HepG2 (cell line): Measurements from ENCODE around the gene SLC17A5. TPM values are rescaled to one million over a fixed set of nuclear protein-coding genes. Genes with fewer than 3 reads are reported as not detected.

Source experiments
- BHLHE40 ChIP-seq: IDR thresholded peaks from 2 replicates; pipeline ENCODE4 v1.6.1; 2011; ENCODE audit warnings: low read length, improper control_type of control experiment
- CBFB ChIP-seq: sonication (generic); formaldehyde crosslinking; IDR thresholded peaks from 2 replicates; pipeline ENCODE4 v1.4.0; 2020; ENCODE audit warnings: missing genetic modification reagents
- CEBPG ChIP-seq: IDR thresholded peaks from 2 replicates; pipeline ENCODE4 v1.6.1; 2016
- DNMT1 ChIP-seq: sonication (generic); formaldehyde crosslinking; IDR thresholded peaks from 2 replicates; pipeline ENCODE4 v1.5.1; 2020; ENCODE audit warnings: mild to moderate bottlenecking, missing genetic modification reagents
- KDM4B ChIP-seq: sonication (generic); formaldehyde crosslinking; IDR thresholded peaks from 2 replicates; pipeline ENCODE4 v1.4.0; 2020; ENCODE audit warnings: missing genetic modification reagents
- MLXIP ChIP-seq: sonication (generic); formaldehyde crosslinking; IDR thresholded peaks from 2 replicates; pipeline ENCODE4 v1.9.0; 2021; ENCODE audit warnings: missing genetic modification reagents, borderline replicate concordance
- MXD1 ChIP-seq: sonication (generic); formaldehyde crosslinking; IDR thresholded peaks from 2 replicates; pipeline ENCODE4 v1.4.0; 2020; ENCODE audit warnings: mild to moderate bottlenecking, missing genetic modification reagents
- NAIF1 ChIP-seq: sonication (generic); formaldehyde crosslinking; IDR thresholded peaks from 2 replicates; pipeline ENCODE4 v1.5.0; 2020; ENCODE audit warnings: mild to moderate bottlenecking, missing genetic modification reagents, borderline replicate concordance
- NFE2 ChIP-seq: sonication (generic); formaldehyde crosslinking; IDR thresholded peaks from 2 replicates; pipeline ENCODE4 v1.4.0; 2020; ENCODE audit warnings: missing genetic modification reagents
- NFYB ChIP-seq: sonication (generic); formaldehyde crosslinking; IDR thresholded peaks from 2 replicates; pipeline ENCODE4 v1.4.0; 2020; ENCODE audit warnings: missing genetic modification reagents
- NR2C2 ChIP-seq: sonication (generic); formaldehyde crosslinking; IDR thresholded peaks from 2 replicates; pipeline ENCODE4 v1.4.0; 2020; ENCODE audit warnings: missing genetic modification reagents, mild to moderate bottlenecking, moderate library complexity, borderline replicate concordance
- SUZ12 ChIP-seq: fragments of 150-350 bp; IDR thresholded peaks from 2 replicates; pipeline ENCODE4 v1.6.1; 2014; ENCODE audit warnings: low read depth, low read length
- THAP11 ChIP-seq: IDR thresholded peaks from 2 replicates; pipeline ENCODE4 v1.6.1; 2016; ENCODE audit warnings: missing biosample characterization, missing genetic modification reagents
- ZBTB2 ChIP-seq: sonication (generic); formaldehyde crosslinking; IDR thresholded peaks from 2 replicates; pipeline ENCODE4 v1.8.0; 2022; ENCODE audit warnings: low read depth, missing genetic modification reagents
- ZBTB8A ChIP-seq: sonication (generic); formaldehyde crosslinking; IDR thresholded peaks from 2 replicates; pipeline ENCODE4 v1.4.0; 2020; ENCODE audit warnings: mild to moderate bottlenecking, low read depth, missing genetic modification reagents, borderline replicate concordance
- ZFP36L1 ChIP-seq: sonication (generic); formaldehyde crosslinking; IDR thresholded peaks from 2 replicates; pipeline ENCODE4 v1.8.0; 2022; ENCODE audit warnings: mild to moderate bottlenecking, missing genetic modification reagents, moderate library complexity
- ZKSCAN1 ChIP-seq: fragments of 150-350 bp; IDR thresholded peaks from 2 replicates; pipeline ENCODE4 v1.6.1; 2014; ENCODE audit warnings: low read length
- ZNF280D ChIP-seq: sonication (generic); formaldehyde crosslinking; IDR thresholded peaks from 2 replicates; pipeline ENCODE4 v1.5.1; 2020; ENCODE audit warnings: mild to moderate bottlenecking, missing genetic modification reagents
- ZNF3 ChIP-seq: IDR thresholded peaks from 2 replicates; pipeline ENCODE4 v1.7.0; 2017; ENCODE audit warnings: inconsistent platforms
- ZNF672 ChIP-seq: sonication (generic); formaldehyde crosslinking; IDR thresholded peaks from 2 replicates; pipeline ENCODE4 v1.8.1; 2022; ENCODE audit warnings: missing genetic modification reagents
- ZNF674 ChIP-seq: sonication (generic); formaldehyde crosslinking; IDR thresholded peaks from 2 replicates; pipeline ENCODE4 v1.5.0; 2020; ENCODE audit warnings: low read depth, mild to moderate bottlenecking, missing genetic modification reagents
- ZNF7 ChIP-seq: IDR thresholded peaks from 2 replicates; pipeline ENCODE4 v1.6.1; 2016; ENCODE audit warnings: missing biosample characterization, missing genetic modification reagents
- ZNF703 ChIP-seq: sonication (generic); formaldehyde crosslinking; IDR thresholded peaks from 2 replicates; pipeline ENCODE4 v1.5.1; 2020; ENCODE audit warnings: missing genetic modification reagents, mild to moderate bottlenecking, moderate library complexity, borderline replicate concordance
- ZNF839 ChIP-seq: sonication (generic); formaldehyde crosslinking; IDR thresholded peaks from 2 replicates; pipeline ENCODE4 v1.4.0; 2020; ENCODE audit warnings: missing genetic modification reagents, mild to moderate bottlenecking, borderline replicate concordance
- polyA plus RNA-seq, 8 experiments: library from polyadenylated mRNA; depleted of rRNA in 3 of 8; stranded (reverse) in 7 of 8; unstranded in 1 of 8; fragments of >200 nt; fragmentation: Illumina TruSeq in 4 of 8; extraction: Trizol in 4 of 8; gene quantifications; 2 replicates each; pipeline versions ENCODE4 v1.2.1 to v1.2.3, GENCODE V29; 2011 to 2016; ENCODE audit warnings: low read depth in 4 of 8, missing spikeins in 1 of 8, mixed read lengths in 1 of 8; ENCODE audit not compliant: insufficient read depth in 1 of 8
- total RNA-seq, 5 experiments: library from RNA; depleted of rRNA; stranded (reverse); fragments of >200 nt; fragmentation: Illumina TruSeq; extraction: Trizol; gene quantifications; 2 replicates each; pipeline ENCODE4 v1.2.3, GENCODE V29; 2016; ENCODE audit warnings: low read depth in 1 of 5

SLC17A5 gene
- total and polyA plus RNA-seq, 2 of the 13 experiments (the other 11 are each of a cell fraction or from before 2014, with no cell fraction given): 18.3 to 20.5 TPM

- TF ChIP-seq ZKSCAN1: no peak
- no peak; the same call in 1 of the 2 replicates for TF ChIP-seq ZNF3 (CRISPR knock-in tag)
- no peak for TF ChIP-seq SUZ12
- peak; percentile 29; the same call in 1 of the 2 replicates for TF ChIP-seq ZNF280D (CRISPR knock-in tag)
- TF ChIP-seq NAIF1 (CRISPR knock-in tag): no peak
- TF ChIP-seq ZFP36L1 (CRISPR knock-in tag): no peak
- no peak for TF ChIP-seq ZBTB8A (CRISPR knock-in tag)
- TF ChIP-seq ZNF674 (CRISPR knock-in tag): no peak
- no peak for TF ChIP-seq NR2C2
- no peak for TF ChIP-seq CBFB (CRISPR knock-in tag)
- peak; percentile 43; the same call in 1 of the 2 replicates for TF ChIP-seq THAP11 (CRISPR knock-in tag)
- no peak for TF ChIP-seq ZNF839 (CRISPR knock-in tag)
- TF ChIP-seq MLXIP: no peak
- no peak for TF ChIP-seq KDM4B (CRISPR knock-in tag)
- TF ChIP-seq NFYB (CRISPR knock-in tag): no peak
- TF ChIP-seq MXD1 (CRISPR knock-in tag): no peak
- peak; percentile 81 for TF ChIP-seq BHLHE40
- no peak for TF ChIP-seq CEBPG (CRISPR knock-in tag)
- peak; percentile 59; the same call in 1 of the 2 replicates for TF ChIP-seq NFE2 (CRISPR knock-in tag)
- no peak for TF ChIP-seq ZBTB2 (CRISPR knock-in tag)
- TF ChIP-seq ZNF703 (CRISPR knock-in tag): no peak
- no peak for TF ChIP-seq DNMT1 (CRISPR knock-in tag)
- TF ChIP-seq ZNF7 (CRISPR knock-in tag): no peak
- TF ChIP-seq ZNF672 (CRISPR knock-in tag): no peak
Measured at GRCh38 chr6:73580247-73581149, 73.3 kb downstream of the SLC17A5 start (continued).
